ENCODE results near the gene HDAC11.

GRCh38 chr3:13533885-13534301 is 53.8 kb downstream of the HDAC11 start:
- TF ChIP-seq POLR2AphosphoS5 (IDR thresholded peaks at IDR 0.05): no peak
- TF ChIP-seq POLR2A (IDR thresholded peaks at IDR 0.05; ENCODE audit: low read depth): no peak
- TF ChIP-seq, protein P1, sequence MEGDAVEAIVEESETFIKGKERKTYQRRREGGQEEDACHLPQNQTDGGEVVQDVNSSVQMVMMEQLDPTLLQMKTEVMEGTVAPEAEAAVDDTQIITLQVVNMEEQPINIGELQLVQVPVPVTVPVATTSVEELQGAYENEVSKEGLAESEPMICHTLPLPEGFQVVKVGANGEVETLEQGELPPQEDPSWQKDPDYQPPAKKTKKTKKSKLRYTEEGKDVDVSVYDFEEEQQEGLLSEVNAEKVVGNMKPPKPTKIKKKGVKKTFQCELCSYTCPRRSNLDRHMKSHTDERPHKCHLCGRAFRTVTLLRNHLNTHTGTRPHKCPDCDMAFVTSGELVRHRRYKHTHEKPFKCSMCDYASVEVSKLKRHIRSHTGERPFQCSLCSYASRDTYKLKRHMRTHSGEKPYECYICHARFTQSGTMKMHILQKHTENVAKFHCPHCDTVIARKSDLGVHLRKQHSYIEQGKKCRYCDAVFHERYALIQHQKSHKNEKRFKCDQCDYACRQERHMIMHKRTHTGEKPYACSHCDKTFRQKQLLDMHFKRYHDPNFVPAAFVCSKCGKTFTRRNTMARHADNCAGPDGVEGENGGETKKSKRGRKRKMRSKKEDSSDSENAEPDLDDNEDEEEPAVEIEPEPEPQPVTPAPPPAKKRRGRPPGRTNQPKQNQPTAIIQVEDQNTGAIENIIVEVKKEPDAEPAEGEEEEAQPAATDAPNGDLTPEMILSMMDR (IDR thresholded peaks at IDR 0.05): no peak
- TF ChIP-seq EP300 (IDR thresholded peaks at IDR 0.05): no peak
